Hypothalamus (tissue), 51 donors: Measurements from ENCODE around the gene C4orf50.
"Not testable (repeated sequence)": the region's sequence is repeated elsewhere in the genome, so short reads cannot be mapped to it uniquely, and the experiment has no call there.

Source experiments
- DNase-seq, 51 donors: peaks; one replicate each; lab custom pipeline; 2025; lab: John Stamatoyannopoulos, UW

Gene C4orf50

DNA sequence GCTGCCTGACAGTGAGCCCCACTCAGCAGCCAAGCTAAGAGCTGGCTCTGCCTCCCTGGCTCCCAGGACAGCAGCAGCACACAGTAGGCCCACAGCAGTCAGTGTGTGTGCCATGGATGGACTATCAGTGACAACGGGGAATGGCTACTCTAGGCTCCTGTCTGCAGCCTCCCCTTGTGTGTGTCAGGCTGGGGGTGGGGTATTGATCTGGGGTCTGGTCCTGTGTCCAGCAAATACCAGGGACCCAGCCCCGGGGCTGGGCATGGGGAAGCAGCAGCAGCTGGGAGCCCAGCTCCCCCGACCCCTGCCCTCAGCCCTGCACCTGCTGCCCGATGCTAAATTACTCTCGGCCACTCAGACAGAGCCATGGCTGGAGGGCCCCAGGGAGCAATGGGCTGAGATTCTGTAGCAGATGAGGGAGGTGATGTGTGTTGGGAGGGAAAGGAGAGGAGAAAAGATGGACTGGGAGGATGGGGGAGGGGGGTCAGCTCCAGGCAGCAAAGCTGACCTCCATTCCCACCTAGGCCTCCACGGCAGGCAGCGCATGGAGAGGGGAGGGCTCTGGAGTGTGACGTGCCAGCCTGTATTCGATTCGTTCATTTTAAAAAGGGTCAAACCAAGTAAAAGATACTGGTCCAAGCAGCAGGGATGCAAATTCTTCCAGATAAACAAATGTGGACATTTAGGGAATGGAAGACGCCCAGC is 64.0 kb downstream of the C4orf50 start:
- no peak for DNase-seq

DNA sequence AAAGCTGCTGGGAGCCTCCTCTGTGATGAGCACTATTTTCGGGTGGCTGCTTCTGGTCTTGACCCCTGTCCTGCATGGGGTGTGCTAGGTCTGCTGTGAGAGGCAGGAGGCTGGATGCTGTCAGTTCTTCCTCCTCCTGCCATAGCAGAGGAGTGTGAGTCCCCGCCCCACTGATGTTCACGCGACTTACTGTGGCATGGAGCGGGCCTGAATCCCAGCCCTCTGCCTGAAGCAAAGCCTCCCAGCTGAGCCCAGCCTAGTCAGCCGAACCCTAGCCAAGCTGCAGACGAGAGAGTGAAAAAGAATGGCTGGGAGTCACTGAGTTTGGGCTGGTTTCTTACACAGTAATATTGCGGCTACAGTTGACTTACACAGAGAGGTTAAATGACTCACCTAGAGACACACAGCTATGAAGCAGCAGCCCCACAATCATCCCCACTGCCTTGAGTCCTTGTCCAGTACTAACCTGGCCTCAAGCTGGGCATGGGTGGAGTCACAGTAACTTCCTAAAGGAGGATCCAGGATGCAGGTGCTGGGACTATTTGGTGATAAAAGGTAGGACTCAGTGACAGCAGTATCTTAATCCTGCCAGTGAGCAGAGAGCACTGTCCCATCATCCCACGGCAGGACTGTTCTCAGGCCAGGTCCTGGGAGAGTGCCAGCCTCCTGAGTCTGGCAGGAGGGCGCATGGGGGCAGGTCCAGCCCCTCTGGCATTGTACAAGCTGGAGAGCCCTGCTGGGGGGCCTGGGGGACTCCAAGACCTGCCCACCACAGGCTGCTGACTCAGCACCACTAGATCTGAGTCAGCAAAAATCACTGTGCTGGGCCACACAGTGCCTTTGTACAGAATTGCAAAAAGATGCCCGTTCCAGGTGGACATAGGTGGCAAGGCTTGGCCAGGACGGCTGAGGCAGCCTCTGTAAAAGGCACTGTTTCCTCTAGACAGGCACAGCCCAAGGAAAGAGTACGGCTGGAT is 65.0 kb downstream of the C4orf50 start:
- no peak for DNase-seq

DNA sequence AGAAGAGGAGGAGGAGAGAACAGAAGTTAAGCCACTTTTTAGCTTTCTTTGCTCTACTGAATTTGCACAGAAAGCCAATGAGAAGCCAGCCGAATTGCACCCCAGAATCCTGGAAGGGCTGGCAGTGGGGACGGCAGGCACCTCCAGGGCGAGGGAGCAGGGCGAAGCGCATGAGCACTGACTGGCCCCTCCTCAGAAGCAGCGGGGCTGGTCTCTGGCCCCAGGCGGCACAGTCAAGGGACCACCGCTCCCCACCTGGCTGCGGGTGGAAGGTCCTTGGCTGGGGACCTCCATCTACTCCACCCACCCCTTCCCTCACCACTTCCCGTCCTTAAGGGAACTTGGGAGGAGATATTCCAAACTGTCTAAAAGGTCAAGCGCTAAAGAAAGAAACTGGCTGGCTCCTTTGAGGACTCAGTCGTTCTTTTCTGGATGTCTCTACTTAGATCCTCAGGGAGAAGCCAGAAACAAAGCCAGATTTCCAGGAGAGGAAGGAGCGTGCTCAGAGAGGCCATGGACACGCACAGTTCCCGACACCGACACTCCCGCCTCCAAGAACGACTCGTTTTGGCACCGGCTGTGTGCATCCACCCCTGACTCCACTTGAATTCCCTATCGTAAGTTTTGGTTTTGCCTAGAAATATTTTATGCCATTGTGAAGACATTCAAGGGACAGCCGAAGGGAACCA is 65.8 kb downstream of the C4orf50 start:
- no peak for DNase-seq

DNA sequence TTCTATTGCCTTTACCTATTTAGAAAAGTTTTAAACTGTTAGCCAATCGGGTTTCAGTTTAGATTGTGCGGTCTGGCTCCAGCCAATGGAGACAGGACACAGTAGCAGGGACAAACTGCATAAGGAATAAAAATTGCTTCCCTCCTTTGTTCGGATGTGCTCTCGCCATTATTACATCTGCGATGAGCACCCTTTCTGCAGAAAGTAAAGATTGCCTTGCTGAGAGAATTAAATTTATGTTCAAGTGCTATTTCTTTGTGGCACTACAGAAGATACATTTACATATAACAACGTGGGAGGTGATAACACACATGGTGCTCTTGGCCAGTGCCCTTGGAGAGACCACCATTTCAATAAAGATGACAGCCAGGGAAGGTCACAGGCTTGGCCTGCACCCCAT is 71.6 kb downstream of the C4orf50 start:
- not testable (repeated sequence) for DNase-seq

DNA sequence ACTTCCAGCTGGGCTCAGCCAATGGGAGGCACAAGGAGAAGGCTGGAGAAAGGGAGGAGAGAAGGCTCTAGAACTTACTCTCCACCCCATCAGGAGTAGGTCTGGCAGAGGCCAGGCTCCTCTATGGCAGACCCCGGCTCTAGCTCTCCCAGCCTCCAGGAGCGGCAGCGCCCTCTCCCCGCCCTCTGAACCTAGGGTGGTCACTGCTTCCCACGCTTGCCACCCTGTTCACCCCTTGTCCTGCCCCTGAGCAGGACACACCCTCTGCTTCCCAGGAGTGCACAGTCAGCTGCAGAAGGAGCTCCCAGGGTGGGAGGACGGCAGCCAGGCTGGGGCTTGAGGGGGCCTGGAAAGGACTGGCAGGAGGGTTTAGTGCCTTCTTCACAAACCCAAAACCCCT is 72.3 kb downstream of the C4orf50 start:
- DNase-seq: no peak

DNA sequence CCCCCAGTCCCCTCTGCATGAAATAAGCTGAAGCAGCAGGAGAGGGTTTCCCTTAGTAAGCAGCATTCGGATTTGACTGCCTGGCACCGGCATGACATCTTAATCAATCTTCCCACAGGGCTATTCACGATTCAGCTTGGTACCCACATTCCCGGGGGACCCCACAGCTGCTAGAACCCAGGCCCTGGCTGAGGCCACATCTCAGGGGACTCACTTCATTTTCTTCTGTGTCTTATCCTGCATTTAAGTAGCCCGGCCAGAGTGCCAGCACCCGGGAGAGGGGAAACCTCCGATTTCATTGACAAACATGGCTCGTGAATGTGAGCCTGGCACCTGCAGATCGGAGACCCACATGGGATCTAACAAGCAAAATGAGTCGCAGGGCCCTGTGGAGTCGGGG is 73.1 kb downstream of the C4orf50 start:
- no peak for DNase-seq

- no peak for DNase-seq
Observed at GRCh38 chr4:5943561-5943960, 74.7 kb downstream of the C4orf50 start.

DNA sequence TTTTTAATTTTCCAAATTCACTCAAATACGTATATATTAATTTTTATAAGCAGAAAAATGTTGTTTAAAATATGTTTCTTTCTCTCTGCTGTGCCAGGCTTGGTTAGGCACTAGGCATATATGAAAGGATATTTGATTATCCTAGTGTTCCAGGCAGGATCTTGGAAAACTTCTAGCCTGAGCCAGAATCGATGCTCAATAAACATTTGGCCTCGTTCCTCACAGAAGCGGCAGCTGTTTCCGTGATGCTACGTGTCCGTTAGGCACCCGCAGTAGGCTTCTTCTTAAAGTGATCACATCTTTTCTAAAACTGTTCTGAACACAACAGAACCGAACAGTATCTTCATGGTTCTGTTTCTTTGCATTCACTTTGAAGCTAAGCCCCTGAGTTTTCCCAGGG is 75.3 kb downstream of the C4orf50 start:
- DNase-seq: no peak

DNA sequence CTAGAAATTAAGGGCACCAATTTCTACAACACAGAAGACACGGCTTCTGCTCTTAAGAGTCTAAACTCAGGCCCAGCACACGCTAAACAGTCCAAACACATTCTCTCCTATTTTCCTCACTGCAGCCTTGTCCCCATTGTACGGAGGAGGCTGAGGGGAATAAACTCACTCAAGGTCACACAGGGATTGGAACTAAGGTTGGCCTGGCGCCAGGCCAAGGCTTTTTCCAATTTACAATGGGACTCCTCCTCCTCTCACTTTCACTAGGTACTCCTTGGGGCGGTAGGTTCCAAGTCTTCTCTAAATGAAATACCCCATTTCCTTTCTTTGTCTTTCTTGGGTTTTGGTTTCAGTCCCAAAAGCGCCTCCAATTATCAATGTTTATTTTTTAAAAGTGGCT is 76.6 kb downstream of the C4orf50 start:
- no peak for DNase-seq

GRCh38 chr4:5940470-5941203 is 77.6 kb downstream of the C4orf50 start:
- DNase-seq: no peak

- DNase-seq: no peak
Observed at GRCh38 chr4:5933996-5934831, 84.0 kb downstream of the C4orf50 start.

- DNase-seq: peak in 1 of 51 donors; percentile 29
Observed at GRCh38 chr4:5933116-5933515, 85.1 kb downstream of the C4orf50 start.

GRCh38 chr4:5932035-5932568 is 86.1 kb downstream of the C4orf50 start:
- no peak for DNase-seq

GRCh38 chr4:5931526-5931925 is 86.7 kb downstream of the C4orf50 start:
- DNase-seq: no peak

- peak in 1 of 51 donors; percentile 5 for DNase-seq
Observed at GRCh38 chr4:5930876-5931275, 87.4 kb downstream of the C4orf50 start.

- DNase-seq: no peak
Observed at GRCh38 chr4:5930456-5930855, 87.8 kb downstream of the C4orf50 start.

GRCh38 chr4:5928844-5929420 is 89.3 kb downstream of the C4orf50 start:
- no peak for DNase-seq

GRCh38 chr4:5928274-5928673 is 90.0 kb downstream of the C4orf50 start:
- no peak for DNase-seq

GRCh38 chr4:5927747-5928146 is 90.5 kb downstream of the C4orf50 start:
- no peak for DNase-seq
